K562 (cell line): ENCODE measurements around the gene GADD45G. TPM values are rescaled to one million over a fixed set of nuclear protein-coding genes. Genes with fewer than 3 reads are reported as not detected.

Experiments used
- CHD4 ChIP-seq: fragments of 200-600 bp; sonication (generic); IDR thresholded peaks from 3 replicates; pipeline ENCODE4 v1.6.1; 2012; ENCODE audit warnings: low read depth, mild to moderate bottlenecking, mixed read lengths, low read length, inconsistent platforms; ENCODE audit not compliant: insufficient read depth, insufficient replicate concordance, poor library complexity, severe bottlenecking
- HNRNPUL1 ChIP-seq: fragments of 200-400 bp; formaldehyde crosslinking; IDR thresholded peaks from 2 replicates; pipeline ENCODE4 v1.6.1; 2017; ENCODE audit warnings: low read length
- KLF1 ChIP-seq: fragments of 450-650 bp; IDR thresholded peaks from 2 replicates; pipeline ENCODE4 v1.6.1; 2016; ENCODE audit warnings: missing genetic modification characterization, missing compliant biosample characterization
- MCM3 ChIP-seq: fragments of 450-650 bp; IDR thresholded peaks from 2 replicates; pipeline ENCODE4 v1.6.1; 2016
- NUFIP1 ChIP-seq: fragments of 450-650 bp; IDR thresholded peaks from 2 replicates; pipeline ENCODE4 v1.6.1; 2018; ENCODE audit not compliant: partially characterized antibody
- TAF9B ChIP-seq: fragments of 450-650 bp; IDR thresholded peaks from 2 replicates; pipeline ENCODE4 v1.6.1; 2018; ENCODE audit warnings: mild to moderate bottlenecking; ENCODE audit not compliant: partially characterized antibody
- ZBTB7A ChIP-seq: IDR thresholded peaks from 2 replicates; pipeline ENCODE4 v1.6.1; 2011; ENCODE audit warnings: low read depth, mild to moderate bottlenecking, low read length, moderate library complexity, borderline replicate concordance; ENCODE audit not compliant: control insufficient read depth
- ZNF124 ChIP-seq: sonication (generic); formaldehyde crosslinking; IDR thresholded peaks from 2 replicates; pipeline ENCODE4 v1.8.1; 2022; ENCODE audit warnings: missing genetic modification reagents
- ZNF644 ChIP-seq: fragments of 200-800 bp; sonication (Bioruptor generic); IDR thresholded peaks from 2 replicates; pipeline ENCODE4 v1.6.1; 2016; ENCODE audit warnings: low read depth, missing genetic modification characterization, missing compliant biosample characterization
- polyA plus RNA-seq, 8 experiments: library from polyadenylated mRNA; depleted of rRNA in 4 of 8; stranded (reverse) in 5 of 8; unstranded in 3 of 8; fragments of >200 nt; fragmentation: Nextera tagmentation in 2 of 8; fragmentation: Illumina TruSeq in 1 of 8; extraction: Ambion mirVana in 2 of 8; extraction: Trizol in 1 of 8; gene quantifications; 2 replicates each; pipeline versions ENCODE4 v1.2.1 to v1.2.3, GENCODE V29; 2011 to 2014; ENCODE audit warnings: inconsistent platforms in 1 of 8, missing spikeins in 1 of 8
- total RNA-seq, 7 experiments: library from RNA; depleted of rRNA in 6 of 7; stranded (reverse); fragments of >200 nt in 6 of 7; fragmentation: Illumina TruSeq in 2 of 7; extraction: Trizol in 2 of 7; gene quantifications; 2 replicates each; pipeline versions ENCODE4 v1.2.1 to v1.2.3, GENCODE V29; 2011 to 2021; ENCODE audit warnings: low replicate concordance in 1 of 7
- TF ChIP-seq, protein P1 (sequence below): fragments of 450-650 bp; formaldehyde crosslinking; IDR thresholded peaks from 2 replicates; pipeline ENCODE4 v1.4.0; 2020; ENCODE audit warnings: mild to moderate bottlenecking, moderate library complexity
- TF ChIP-seq, protein P2 (sequence below): fragments of 450-650 bp; IDR thresholded peaks from 2 replicates; pipeline ENCODE4 v1.6.1; 2016; ENCODE audit warnings: low read depth, mild to moderate bottlenecking, moderate library complexity
- TF ChIP-seq, protein P3 (sequence below), 2 experiments: fragments of 450-650 bp; formaldehyde crosslinking in 1 of 2; IDR thresholded peaks; 2 replicates each; pipeline versions ENCODE4 v1.4.0 to v1.6.1; 2014 to 2020; ENCODE audit warnings: mild to moderate bottlenecking in 2 of 2, borderline replicate concordance in 1 of 2, low read depth in 1 of 2
- TF ChIP-seq, protein P4 (sequence below): IDR thresholded peaks from 3 replicates; pipeline ENCODE4 v1.6.1; 2011; ENCODE audit warnings: borderline replicate concordance, mild to moderate bottlenecking, moderate library complexity; ENCODE audit not compliant: insufficient read length; ENCODE audit errors: extremely low read depth

GADD45G gene
- total and polyA plus RNA-seq, 9 of the 15 experiments (the other 6 are each of a cell fraction or from before 2014, with no cell fraction given), result 0.20 to 0.34 TPM; not detected in 7

DNA sequence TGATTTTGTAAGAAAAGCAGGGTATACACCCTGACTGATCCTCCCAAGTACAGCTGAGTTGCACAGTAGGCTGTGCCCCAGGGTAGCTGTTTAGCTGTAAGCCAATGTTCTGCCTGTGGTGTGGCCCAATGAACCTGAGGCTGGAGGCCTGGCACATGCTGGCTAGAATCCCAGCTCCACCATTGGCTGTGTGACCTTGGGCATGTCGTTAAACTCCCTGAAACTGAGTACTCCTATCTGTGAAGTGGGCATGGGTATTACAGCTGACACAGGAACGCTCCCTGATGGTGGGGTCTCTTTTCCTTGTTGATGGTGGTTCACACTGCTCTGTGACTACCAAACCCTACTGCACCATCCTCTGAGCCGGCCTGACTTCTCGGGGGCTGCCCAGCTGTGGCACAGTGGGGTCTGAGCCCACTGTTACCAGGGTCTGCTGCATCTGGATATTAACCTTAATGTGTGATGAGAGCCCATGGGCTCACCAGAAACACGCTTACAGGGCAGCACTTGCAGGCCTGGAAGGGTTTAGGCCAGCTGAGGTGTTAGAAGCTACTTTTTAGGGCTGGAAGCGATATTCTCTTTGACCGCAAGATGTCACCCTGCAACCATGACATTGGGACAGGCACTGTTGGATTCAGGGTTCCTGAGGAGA, 7.0 kb upstream of the GADD45G start (continued):
- TF ChIP-seq, protein P1, sequence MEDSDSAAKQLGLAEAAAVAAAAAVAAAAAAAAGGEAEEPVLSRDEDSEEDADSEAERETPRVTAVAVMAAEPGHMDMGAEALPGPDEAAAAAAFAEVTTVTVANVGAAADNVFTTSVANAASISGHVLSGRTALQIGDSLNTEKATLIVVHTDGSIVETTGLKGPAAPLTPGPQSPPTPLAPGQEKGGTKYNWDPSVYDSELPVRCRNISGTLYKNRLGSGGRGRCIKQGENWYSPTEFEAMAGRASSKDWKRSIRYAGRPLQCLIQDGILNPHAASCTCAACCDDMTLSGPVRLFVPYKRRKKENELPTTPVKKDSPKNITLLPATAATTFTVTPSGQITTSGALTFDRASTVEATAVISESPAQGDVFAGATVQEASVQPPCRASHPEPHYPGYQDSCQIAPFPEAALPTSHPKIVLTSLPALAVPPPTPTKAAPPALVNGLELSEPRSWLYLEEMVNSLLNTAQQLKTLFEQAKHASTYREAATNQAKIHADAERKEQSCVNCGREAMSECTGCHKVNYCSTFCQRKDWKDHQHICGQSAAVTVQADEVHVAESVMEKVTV (CRISPR knock-in tag), result 0 out of 2 replicates have a peak, but pooled peaks have one; percentile 46
- TF ChIP-seq ZNF644 (no peak), KLF1 (tag) (no peak), ZNF124 (CRISPR knock-in tag) (no peak), HNRNPUL1 (no peak), CHD4 (no peak), TAF9B (no peak), MCM3 (no peak), NUFIP1 (no peak), ZBTB7A (no peak)
- TF ChIP-seq, protein P2, sequence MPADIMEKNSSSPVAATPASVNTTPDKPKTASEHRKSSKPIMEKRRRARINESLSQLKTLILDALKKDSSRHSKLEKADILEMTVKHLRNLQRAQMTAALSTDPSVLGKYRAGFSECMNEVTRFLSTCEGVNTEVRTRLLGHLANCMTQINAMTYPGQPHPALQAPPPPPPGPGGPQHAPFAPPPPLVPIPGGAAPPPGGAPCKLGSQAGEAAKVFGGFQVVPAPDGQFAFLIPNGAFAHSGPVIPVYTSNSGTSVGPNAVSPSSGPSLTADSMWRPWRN, result no peak
- TF ChIP-seq, protein P3, sequence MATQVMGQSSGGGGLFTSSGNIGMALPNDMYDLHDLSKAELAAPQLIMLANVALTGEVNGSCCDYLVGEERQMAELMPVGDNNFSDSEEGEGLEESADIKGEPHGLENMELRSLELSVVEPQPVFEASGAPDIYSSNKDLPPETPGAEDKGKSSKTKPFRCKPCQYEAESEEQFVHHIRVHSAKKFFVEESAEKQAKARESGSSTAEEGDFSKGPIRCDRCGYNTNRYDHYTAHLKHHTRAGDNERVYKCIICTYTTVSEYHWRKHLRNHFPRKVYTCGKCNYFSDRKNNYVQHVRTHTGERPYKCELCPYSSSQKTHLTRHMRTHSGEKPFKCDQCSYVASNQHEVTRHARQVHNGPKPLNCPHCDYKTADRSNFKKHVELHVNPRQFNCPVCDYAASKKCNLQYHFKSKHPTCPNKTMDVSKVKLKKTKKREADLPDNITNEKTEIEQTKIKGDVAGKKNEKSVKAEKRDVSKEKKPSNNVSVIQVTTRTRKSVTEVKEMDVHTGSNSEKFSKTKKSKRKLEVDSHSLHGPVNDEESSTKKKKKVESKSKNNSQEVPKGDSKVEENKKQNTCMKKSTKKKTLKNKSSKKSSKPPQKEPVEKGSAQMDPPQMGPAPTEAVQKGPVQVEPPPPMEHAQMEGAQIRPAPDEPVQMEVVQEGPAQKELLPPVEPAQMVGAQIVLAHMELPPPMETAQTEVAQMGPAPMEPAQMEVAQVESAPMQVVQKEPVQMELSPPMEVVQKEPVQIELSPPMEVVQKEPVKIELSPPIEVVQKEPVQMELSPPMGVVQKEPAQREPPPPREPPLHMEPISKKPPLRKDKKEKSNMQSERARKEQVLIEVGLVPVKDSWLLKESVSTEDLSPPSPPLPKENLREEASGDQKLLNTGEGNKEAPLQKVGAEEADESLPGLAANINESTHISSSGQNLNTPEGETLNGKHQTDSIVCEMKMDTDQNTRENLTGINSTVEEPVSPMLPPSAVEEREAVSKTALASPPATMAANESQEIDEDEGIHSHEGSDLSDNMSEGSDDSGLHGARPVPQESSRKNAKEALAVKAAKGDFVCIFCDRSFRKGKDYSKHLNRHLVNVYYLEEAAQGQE (IDR thresholded peaks at IDR 0.05; ENCODE audit: borderline replicate concordance), result peak; percentile 51; the same call in 1 of the 2 replicates
- TF ChIP-seq, protein P3 (CRISPR knock-in tag; IDR thresholded peaks at IDR 0.05; ENCODE audit: low read depth), result no peak
- TF ChIP-seq, protein P4, sequence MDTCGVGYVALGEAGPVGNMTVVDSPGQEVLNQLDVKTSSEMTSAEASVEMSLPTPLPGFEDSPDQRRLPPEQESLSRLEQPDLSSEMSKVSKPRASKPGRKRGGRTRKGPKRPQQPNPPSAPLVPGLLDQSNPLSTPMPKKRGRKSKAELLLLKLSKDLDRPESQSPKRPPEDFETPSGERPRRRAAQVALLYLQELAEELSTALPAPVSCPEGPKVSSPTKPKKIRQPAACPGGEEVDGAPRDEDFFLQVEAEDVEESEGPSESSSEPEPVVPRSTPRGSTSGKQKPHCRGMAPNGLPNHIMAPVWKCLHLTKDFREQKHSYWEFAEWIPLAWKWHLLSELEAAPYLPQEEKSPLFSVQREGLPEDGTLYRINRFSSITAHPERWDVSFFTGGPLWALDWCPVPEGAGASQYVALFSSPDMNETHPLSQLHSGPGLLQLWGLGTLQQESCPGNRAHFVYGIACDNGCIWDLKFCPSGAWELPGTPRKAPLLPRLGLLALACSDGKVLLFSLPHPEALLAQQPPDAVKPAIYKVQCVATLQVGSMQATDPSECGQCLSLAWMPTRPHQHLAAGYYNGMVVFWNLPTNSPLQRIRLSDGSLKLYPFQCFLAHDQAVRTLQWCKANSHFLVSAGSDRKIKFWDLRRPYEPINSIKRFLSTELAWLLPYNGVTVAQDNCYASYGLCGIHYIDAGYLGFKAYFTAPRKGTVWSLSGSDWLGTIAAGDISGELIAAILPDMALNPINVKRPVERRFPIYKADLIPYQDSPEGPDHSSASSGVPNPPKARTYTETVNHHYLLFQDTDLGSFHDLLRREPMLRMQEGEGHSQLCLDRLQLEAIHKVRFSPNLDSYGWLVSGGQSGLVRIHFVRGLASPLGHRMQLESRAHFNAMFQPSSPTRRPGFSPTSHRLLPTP, result no peak
